Left forelimb (tissue), 1 donor: Measurements from ENCODE around the gene BNIP3.
"Not testable (repeated sequence)": the region's sequence is repeated elsewhere in the genome, so short reads cannot be mapped to it uniquely, and the experiment has no call there.

Experiments
- DNase-seq: peaks from one replicate; pipeline ENCODE4 v3.0.0-alpha.2; 2018; ENCODE audit warnings: low spot score

Gene BNIP3

DNA sequence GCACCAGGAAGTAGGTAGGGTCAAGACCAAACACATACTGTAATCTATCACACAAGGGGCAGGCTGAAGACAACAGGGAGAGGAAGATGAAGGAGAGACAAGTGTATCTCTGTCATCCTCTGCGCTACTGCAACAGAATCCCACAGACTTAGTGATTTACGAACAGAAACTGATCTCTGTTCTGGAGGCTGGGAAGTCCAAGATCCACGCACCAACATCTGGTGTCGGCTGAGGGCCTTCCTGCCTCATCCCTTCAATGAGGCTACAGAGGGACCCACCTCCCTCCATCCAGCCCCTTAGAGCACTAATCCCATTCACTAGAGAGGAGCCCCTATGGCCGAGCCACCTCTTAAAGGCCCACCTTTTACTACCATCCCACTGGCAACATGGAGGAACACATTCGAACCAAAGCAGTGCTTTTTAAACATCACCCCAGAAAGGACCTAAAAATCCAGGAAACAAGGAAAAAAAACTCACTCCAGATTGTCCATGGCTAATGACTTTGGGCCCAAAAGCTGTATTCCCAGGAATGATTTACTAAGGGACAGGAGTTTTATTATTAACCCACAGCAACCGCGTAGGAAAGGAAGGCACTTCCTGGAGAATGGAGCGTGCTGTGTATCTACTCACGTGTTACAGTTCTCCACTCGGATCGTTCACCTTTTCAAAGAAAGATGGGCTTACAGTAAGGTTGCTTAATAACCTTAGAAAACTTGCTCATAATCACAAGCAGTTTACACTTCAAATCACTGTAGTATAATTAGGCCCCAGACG lies 4.2 kb downstream of the BNIP3 start:
- no peak for DNase-seq

- no peak for DNase-seq
These were observed 5.9 kb downstream of the BNIP3 start for GRCh38 chr10:131975796-131976195.

- no peak for DNase-seq
These were observed 6.7 kb downstream of the BNIP3 start for GRCh38 chr10:131975003-131975402.

GRCh38 chr10:131974034-131974817 lies 7.5 kb downstream of the BNIP3 start:
- no peak for DNase-seq

GRCh38 chr10:131973160-131973951 lies 8.4 kb downstream of the BNIP3 start:
- DNase-seq: no peak

DNA sequence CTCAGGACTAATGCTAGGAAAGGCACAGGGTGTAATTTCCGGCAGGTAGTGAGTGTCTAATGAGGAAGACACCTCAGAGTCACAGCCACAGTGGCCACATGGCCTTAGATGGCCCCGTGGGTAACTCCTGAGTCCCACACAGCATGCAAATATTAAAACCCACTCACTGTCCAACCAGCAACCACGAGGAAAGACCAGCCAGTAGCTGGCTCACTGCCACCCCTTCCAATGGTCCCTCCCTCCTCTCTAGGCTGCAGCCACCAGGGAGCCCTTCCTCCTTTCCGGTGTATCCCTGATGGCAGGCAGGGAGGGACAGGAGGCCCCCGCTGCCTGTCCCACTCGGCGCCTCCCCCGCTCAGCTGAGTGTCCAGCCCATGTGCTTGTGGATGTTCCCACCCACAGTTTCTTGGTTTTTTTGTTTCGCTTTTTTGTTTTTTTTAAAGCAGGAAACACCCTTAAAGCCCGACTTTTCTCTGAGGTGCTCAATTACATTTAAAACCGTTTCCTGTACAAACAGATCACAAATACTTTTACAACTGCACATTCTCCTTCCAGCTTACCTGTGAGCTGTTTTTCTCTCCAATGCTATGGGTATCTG lies 9.2 kb downstream of the BNIP3 start:
- DNase-seq: no peak

- DNase-seq: no peak
These were observed 10.1 kb downstream of the BNIP3 start for GRCh38 chr10:131971591-131971990.

DNA sequence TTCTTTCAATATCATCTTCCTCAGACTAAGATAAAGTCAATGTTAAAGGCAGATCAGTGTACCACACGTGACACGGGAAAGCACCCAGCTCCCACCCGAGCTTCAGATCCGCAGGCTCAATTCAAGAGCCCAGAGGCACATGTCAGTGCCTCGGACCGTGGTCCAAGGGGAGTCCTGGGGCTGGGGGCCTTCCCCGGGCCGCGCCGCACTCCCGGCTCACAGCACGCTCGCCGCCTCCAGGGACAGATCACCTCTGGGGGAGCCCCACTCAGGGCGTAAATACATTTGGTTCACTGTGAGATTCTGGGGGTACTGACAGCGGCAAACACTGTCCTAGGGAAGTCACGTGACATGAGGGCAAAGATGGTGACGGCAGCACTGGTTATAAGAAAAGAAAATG lies 10.8 kb downstream of the BNIP3 start:
- no peak for DNase-seq

DNA sequence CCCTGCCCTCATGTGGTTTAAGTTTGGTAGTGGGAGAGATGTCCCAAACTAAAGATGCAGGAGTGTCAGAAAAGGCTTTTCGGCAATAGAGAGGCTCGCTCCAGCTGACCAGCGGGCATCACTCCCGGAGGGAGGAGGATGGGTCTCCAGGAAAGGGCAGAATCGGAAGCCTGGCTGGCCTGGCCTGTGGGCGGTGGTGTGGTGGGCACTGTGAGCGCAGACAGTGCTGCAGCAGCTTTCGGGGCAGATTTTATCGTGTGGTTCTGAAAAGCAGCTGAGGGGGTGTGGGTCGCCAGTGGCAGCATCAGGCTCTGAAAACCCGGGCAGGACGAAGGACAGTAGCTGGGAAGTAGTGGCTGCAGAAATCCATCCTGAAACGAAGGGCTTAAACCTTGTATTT lies 12.8 kb downstream of the BNIP3 start:
- DNase-seq: no peak

- DNase-seq: no peak
These were observed 17.4 kb downstream of the BNIP3 start for GRCh38 chr10:131964298-131964697.

- DNase-seq: no peak
These were observed 17.9 kb downstream of the BNIP3 start for GRCh38 chr10:131963811-131964210.

GRCh38 chr10:131963350-131963749 lies 18.4 kb downstream of the BNIP3 start:
- no peak for DNase-seq

DNA sequence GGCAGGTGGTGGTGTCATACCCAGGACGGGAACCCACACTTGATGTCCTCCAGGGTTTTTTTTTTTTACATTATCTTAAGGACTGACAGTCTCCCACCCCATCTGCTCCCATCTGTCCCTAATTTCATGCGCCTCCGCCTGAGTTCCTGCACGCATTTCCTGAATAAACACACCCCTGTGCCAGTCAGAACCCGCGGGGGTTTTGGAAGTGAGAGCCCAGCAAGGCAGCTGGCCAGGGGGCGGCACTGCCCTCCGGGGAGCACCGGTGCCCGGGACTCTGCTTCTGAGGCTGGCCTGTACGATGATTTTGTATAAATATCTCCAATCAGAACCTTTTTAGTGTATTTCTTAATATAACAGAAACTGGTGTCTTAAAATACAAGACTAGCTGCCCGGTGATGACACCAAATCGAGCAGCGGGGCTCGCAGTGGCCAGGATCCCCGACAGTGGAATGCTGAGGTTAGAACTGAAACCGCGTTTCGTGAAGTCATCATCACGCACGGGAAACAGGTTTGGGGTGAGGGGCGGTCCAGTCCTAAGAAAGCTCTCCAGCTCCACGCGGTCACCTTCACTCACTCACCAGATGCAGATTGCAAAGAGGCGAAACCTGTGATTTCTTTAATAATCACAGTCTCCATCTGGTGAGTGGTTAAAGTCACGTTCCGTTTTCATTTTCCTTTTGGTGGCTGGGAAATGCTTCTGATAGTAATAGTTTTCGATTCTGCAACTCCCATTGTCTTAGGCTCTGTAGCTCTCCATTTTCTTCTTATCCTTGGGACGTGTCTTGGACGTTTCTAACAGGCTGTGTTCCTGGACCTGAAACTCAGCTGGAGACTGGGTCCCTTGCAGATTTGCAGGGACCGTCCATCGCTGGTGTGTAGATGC lies 19.7 kb downstream of the BNIP3 start:
- DNase-seq: no peak

DNA sequence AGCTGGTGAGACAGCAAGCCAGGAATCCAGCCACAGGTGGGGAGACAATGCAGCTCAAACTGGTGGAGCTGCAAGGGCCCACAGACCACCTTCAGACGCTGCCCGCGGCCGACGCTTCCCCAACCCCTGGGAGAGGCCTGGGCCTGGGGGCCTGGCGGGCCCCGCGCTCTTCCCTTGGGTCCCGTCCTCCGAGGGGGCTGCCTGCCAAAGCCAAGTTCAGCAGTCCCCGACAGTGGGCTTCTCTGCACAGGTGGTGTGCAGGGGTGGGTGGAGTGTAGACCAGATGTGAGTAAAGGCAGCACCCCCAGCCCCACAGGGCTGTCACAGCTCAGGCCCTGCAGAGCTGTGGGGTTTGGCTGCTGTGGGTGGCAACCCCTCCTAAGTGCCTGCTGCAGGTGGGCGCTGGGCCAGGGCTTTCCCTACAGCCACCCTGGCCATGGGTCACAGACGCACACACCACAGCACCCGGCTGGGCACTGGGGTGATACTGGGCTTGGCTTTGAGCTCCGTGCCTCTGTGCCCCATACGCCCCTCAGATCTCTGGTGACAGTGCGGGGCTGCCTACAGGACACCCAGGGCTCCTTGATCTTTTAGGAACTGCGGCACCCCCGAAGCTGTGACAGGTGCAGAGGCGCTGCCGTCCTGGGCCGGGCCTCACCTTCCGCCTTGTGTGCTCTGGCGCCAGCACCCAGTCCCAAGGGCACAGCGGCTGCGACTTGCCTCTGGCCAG lies 20.5 kb downstream of the BNIP3 start:
- DNase-seq: no peak

- DNase-seq: no peak
These were observed 21.1 kb downstream of the BNIP3 start for GRCh38 chr10:131960631-131961046.

DNA sequence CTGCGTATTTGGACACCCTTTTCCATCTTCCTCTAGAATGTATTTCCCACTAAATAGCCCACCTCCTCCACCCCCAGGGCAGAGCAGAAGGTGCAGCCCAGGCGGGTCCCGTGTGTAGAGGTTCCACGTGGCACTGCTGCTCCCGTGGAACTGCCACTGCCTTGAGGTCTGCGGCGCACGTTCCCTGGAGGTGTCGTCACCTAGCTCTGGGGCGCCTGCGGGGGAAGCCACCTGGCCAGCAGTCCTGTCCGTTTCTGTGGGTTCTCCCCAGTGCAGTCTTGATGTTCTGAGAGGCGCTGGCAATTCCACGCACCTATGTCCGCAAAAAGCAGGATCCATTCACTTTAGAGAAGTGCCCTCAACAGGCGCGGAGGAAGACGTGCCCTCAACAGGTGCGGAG lies 21.9 kb downstream of the BNIP3 start:
- no peak for DNase-seq

GRCh38 chr10:131955591-131956340 lies 26.0 kb downstream of the BNIP3 start:
- no peak for DNase-seq

DNA sequence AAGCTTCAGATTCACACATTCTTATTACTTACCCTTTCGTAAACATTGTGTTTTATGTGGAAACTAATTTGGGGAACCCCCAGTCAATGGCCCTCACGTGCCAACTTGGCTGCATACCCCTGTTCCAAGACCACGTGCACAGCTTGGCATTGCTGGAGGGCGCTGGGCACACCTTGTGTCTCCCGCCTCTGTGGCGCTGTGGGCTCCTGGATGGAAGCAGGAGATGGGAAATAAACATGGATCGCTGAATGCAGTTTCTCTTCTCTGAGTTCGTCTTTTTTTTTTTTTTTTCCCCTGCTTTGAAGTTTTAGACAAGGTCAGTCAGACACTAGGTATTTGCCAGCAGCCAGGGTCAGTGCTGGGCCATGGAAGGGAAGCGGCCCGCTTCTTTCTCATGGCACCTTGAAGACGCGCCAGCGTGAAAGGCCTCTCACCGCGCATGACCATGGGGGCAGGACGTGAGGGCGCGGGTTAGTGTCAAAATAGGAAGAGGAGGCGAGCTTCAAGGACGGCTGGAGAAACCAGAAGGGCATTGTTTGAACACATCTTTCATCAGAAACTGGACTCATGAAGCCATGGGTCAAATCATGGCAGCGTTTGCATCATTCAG lies 27.3 kb downstream of the BNIP3 start:
- no peak for DNase-seq

DNA sequence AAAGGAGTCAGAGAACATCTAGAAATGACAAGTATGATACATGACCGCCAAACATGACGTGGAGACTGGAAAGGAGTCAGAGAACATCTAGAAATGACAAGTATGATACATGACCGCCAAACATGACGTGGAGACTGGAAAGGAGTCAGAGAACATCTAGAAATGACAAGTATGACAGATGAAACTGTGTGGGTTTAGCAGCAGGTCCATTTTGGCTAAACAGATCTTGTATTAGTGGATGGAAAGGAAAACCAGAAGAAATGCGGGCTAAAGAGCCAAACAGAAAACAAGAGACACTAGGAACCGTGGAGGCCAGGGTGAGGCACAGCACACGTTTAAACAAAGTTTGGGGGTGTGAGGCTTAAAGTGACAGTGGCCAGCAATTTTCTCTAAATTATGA lies 31.8 kb downstream of the BNIP3 start:
- not testable (repeated sequence) for DNase-seq
